ENCODE measurements around the gene DDHD1. TPM values are rescaled to one million over a fixed set of nuclear protein-coding genes. Genes with fewer than 3 reads are reported as not detected.

Gene DDHD1
- total and polyA plus RNA-seq, 12 donors: 4.6 to 34.9 (median 8.1) TPM

DNA sequence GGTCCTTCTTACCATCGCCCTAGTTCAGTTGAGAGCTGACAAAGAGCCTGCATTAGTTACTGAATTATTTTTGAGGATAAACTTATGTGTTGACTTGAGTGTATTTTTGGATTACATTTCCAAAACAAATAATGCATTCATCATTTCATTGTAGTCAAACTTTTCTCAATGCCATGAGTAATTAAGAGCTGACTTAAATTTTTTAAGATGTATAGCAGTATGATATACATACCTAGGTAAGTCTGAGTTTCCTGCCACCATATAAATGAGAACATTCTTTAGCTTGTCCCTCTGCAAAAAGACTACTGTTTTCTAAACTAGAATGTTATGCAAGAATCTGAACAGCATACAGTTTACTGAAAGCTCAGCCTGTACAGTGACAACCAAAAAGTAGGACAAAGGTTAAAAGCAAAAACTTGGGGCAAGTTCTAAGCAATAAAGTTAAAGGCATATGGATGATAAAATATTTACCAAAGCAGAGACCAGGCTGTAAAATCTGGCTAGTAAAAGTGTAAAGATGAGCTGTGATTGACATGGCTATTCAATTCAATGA, 120.2 kb downstream of the DDHD1 start:
- peaks cover 8 to 22% of the 10 kb centered on the region in 2 donors for H3K4me1 ChIP-seq (replicated peaks in 1 of 2)
- no peak for DNase-seq
- H3K4me3 ChIP-seq: no peak overlapping the region
- H3K27ac ChIP-seq: peak overlapping the region in 3 of 5 donors; percentile 23 to 72 (median 57)
- H3K36me3 ChIP-seq (replicated peaks in 1 of 2): no peaks in the 10 kb centered on the region
- WGBS, 4 donors: 32 to 59% (median 42%) methylated on average over 1 of the region's 1 CpG
- intact Hi-C loops (cut with DNase I): no loop called here
- no peaks in the 10 kb centered on the region for H3K9me3 ChIP-seq (replicated peaks in 1 of 3)
- no peaks in the 10 kb centered on the region for H3K27me3 ChIP-seq
- TF ChIP-seq, protein P1, sequence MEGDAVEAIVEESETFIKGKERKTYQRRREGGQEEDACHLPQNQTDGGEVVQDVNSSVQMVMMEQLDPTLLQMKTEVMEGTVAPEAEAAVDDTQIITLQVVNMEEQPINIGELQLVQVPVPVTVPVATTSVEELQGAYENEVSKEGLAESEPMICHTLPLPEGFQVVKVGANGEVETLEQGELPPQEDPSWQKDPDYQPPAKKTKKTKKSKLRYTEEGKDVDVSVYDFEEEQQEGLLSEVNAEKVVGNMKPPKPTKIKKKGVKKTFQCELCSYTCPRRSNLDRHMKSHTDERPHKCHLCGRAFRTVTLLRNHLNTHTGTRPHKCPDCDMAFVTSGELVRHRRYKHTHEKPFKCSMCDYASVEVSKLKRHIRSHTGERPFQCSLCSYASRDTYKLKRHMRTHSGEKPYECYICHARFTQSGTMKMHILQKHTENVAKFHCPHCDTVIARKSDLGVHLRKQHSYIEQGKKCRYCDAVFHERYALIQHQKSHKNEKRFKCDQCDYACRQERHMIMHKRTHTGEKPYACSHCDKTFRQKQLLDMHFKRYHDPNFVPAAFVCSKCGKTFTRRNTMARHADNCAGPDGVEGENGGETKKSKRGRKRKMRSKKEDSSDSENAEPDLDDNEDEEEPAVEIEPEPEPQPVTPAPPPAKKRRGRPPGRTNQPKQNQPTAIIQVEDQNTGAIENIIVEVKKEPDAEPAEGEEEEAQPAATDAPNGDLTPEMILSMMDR (IDR thresholded peaks at IDR 0.05): no peak
- TF ChIP-seq POLR2A (IDR thresholded peaks at IDR 0.05): no peak

DNA sequence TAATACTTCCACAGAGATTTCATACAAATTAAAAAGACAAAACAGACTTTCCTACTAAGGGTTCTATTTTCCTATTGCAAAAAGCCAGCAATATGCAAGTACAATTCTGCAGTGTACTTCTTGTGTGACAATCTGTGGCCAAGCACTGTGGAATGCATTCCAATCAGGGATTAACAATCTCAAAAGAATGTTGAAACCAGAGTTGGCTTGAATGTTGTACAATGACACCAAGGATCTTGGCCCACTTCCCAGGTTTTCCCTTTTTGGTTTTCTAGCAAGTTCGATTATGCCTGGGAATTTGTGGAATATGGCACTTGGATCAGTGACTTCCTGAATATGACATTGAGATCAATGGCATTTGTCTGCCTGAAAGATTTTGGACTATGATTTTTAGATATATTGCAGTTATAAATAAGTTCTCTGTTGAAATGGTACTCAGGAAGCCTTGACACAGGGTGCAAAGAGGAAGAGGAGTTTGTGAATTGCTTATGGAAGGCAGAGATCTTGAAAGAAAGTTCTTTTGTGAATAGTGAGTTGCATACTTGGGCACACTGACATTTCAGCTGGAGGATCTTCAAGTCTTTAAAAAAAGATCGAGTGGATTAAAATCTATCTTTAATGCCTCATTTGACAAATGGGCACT, 120.8 kb downstream of the DDHD1 start:
- DNase-seq: peak; percentile 32 to 83 (median 61)
- Histone ChIP-seq H3K9me3 (replicated peaks in 1 of 3) (no peaks in the 10 kb centered on the region), H3K27me3 (no peaks in the 10 kb centered on the region), H3K36me3 (replicated peaks in 1 of 2) (no peaks in the 10 kb centered on the region), H3K4me3 (no peak overlapping the region), H3K4me1 (replicated peaks in 1 of 2) (peaks cover 8 to 22% of the 10 kb centered on the region in 2 donors), H3K27ac (peak overlapping the region in 3 of 5 donors; percentile 23 to 72 (median 57))
- TF ChIP-seq POLR2A (IDR thresholded peaks at IDR 0.05): no peak
- TF ChIP-seq, protein P1 (IDR thresholded peaks at IDR 0.05): no peak
- WGBS, 4 donors: 5 to 21% (median 19%) methylated on average over 2 of the region's 2 CpGs
- intact Hi-C loops (cut with DNase I): no loop called here

DNA sequence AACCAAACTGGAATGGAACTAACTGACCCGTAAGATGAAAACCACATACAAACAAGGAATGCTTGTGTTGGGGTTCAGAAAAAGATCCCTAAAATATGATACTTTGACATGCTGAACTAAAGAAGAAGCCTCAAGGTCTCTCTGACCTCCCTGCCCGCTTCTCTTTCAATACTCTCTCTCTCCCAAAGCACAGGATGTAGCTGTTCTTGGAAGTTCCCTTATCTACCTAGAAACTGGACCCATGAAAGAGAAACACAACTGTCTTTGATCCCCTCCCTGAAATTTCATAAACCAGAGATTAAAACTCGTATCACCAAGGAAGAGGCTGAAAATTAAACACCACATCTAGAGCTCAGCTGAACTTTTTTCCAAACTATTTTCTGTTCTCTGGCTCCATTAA, 125.6 kb downstream of the DDHD1 start:
- H3K4me1 ChIP-seq (replicated peaks in 1 of 2): peaks cover under 1 to 4% of the 10 kb centered on the region in 2 donors
- intact Hi-C loops (cut with DNase I): no loop called here
- 56 to 65% (median 60%) methylated on average over 3 of the region's 3 CpGs for WGBS, 4 donors
- H3K27ac ChIP-seq: no peak overlapping the region
- DNase-seq: no peak
- TF ChIP-seq POLR2A (IDR thresholded peaks at IDR 0.05): no peak
- TF ChIP-seq, protein P1 (IDR thresholded peaks at IDR 0.05): no peak
- H3K9me3 ChIP-seq (replicated peaks in 1 of 3): no peaks in the 10 kb centered on the region
- no peaks in the 10 kb centered on the region for H3K36me3 ChIP-seq (replicated peaks in 1 of 2)
- H3K27me3 ChIP-seq: no peaks in the 10 kb centered on the region
- H3K4me3 ChIP-seq: no peak overlapping the region

DNA sequence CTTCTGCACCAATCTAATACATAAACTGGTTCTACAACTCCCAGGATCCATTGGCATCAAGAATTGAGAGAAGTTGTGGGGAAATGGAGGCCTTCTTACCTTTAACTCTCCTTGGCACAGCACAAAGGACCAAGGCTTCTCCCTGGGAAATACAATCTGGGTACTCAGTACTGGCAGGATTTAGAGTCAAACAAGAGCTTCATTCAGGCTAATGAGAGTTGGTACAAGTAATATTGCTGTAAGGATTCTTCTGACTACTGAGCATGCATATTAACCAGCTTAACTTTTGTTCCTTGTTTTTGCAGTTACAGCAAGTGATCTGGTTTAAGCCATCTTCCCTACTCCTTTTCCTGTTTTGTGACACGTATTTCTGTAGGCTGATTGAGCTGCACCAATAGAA, 126.1 kb downstream of the DDHD1 start:
- Histone ChIP-seq H3K4me3 (no peak overlapping the region), H3K27ac (no peak overlapping the region), H3K36me3 (replicated peaks in 1 of 2) (no peaks in the 10 kb centered on the region), H3K9me3 (replicated peaks in 1 of 3) (no peaks in the 10 kb centered on the region), H3K27me3 (no peaks in the 10 kb centered on the region), H3K4me1 (replicated peaks in 1 of 2) (no peaks in the 10 kb centered on the region)
- 0 to 75% (median 34%) methylated on average over 1 of the region's 1 CpG for WGBS, 4 donors
- intact Hi-C loops (cut with DNase I): no loop called here
- TF ChIP-seq POLR2A (IDR thresholded peaks at IDR 0.05): no peak
- TF ChIP-seq, protein P1 (IDR thresholded peaks at IDR 0.05): no peak
- no peak for DNase-seq

All from adrenal gland (tissue), 12 donors.